ENCODE results near the gene SUCO. TPM values are rescaled to one million over a fixed set of nuclear protein-coding genes. Genes with fewer than 3 reads are reported as not detected.
"Not testable (repeated sequence)": the region's sequence is repeated elsewhere in the genome, so short reads cannot be mapped to it uniquely, and the experiment has no call there.

Gene SUCO
- total RNA-seq, 1 experiment from 2014 or later, result 50.3 TPM

- no peak for TF ChIP-seq CTCF (IDR thresholded peaks at IDR 0.05; ENCODE audit: insufficient read depth in 1 of 2, low read depth in 1 of 2, low read length in 1 of 2, severe bottlenecking in 1 of 2, unreplicated experiment in 1 of 2)
- POLR2A ChIA-PET, result no interaction called here
- DNase-seq, result no peak
- no TSS peak for BruUV-seq (replicated peaks)
- Mint-ChIP-seq H3K36me3 (ENCODE audit: insufficient read depth, unreplicated experiment) (peaks cover 7% of the 10 kb centered on the region), H3K9me3 (ENCODE audit: unreplicated experiment) (peaks cover 41% of the 10 kb centered on the region), H3K4me3 (ENCODE audit: unreplicated experiment) (no peak overlapping the region), H3K4me1 (ENCODE audit: low read depth, unreplicated experiment) (no peaks in the 10 kb centered on the region), H3K27me3 (ENCODE audit: insufficient read depth, unreplicated experiment) (no peaks in the 10 kb centered on the region), H3K27ac (ENCODE audit: unreplicated experiment) (no peak overlapping the region)
- Histone ChIP-seq H3K4me3 (ENCODE audit: low read depth, low read length) (no peak overlapping the region), H3K27me3 (replicated peaks; ENCODE audit: control insufficient read depth, insufficient read depth, low read length) (no peaks in the 10 kb centered on the region), H3K9me3 (peaks cover 10% of the 10 kb centered on the region), H3K36me3 (ENCODE audit: control insufficient read depth, insufficient read depth, low read length) (no peaks in the 10 kb centered on the region), H3K4me1 (no peaks in the 10 kb centered on the region)
- intact Hi-C loops (cut with micrococcal nuclease; ENCODE audit: unreplicated experiment), result no loop called here
- CTCF ChIA-PET, result no interaction called here
Measured at GRCh38 chr1:172616636-172617035, 83.7 kb downstream of the SUCO start.

GRCh38 chr1:172620603-172621002 is 87.7 kb downstream of the SUCO start:
- BruUV-seq (replicated peaks); H3K9me3 ChIP-seq; H3K4me3 ChIP-seq (ENCODE audit: low read depth, low read length); H3K4me3 Mint-ChIP-seq (ENCODE audit: unreplicated experiment); CTCF ChIA-PET; H3K27me3 Mint-ChIP-seq (ENCODE audit: insufficient read depth, unreplicated experiment); POLR2A ChIA-PET; intact Hi-C loops (cut with micrococcal nuclease; ENCODE audit: unreplicated experiment); H3K36me3 ChIP-seq (ENCODE audit: control insufficient read depth, insufficient read depth, low read length); H3K27me3 ChIP-seq (replicated peaks; ENCODE audit: control insufficient read depth, insufficient read depth, low read length); H3K27ac Mint-ChIP-seq (ENCODE audit: unreplicated experiment); H3K4me1 ChIP-seq: not testable (repeated sequence)
- peak in 1 of 2 experiments; percentile 27 for DNase-seq
- Mint-ChIP-seq H3K4me1 (ENCODE audit: low read depth, unreplicated experiment) (peaks cover 13% of the 10 kb centered on the region), H3K9me3 (ENCODE audit: unreplicated experiment) (peaks cover 61% of the 10 kb centered on the region), H3K36me3 (ENCODE audit: insufficient read depth, unreplicated experiment) (peaks cover 11% of the 10 kb centered on the region)

GRCh38 chr1:172622541-172622940 is 89.6 kb downstream of the SUCO start:
- no peak overlapping the region for H3K4me3 ChIP-seq (ENCODE audit: low read depth, low read length)
- POLR2A ChIA-PET, result no interaction called here
- peaks cover 14% of the 10 kb centered on the region for H3K4me1 ChIP-seq
- Mint-ChIP-seq H3K27ac (ENCODE audit: unreplicated experiment) (no peak overlapping the region), H3K4me1 (ENCODE audit: low read depth, unreplicated experiment) (peaks cover 13% of the 10 kb centered on the region), H3K4me3 (ENCODE audit: unreplicated experiment) (no peak overlapping the region), H3K9me3 (ENCODE audit: unreplicated experiment) (peaks cover 44% of the 10 kb centered on the region), H3K27me3 (ENCODE audit: insufficient read depth, unreplicated experiment) (no peaks in the 10 kb centered on the region), H3K36me3 (ENCODE audit: insufficient read depth, unreplicated experiment) (peaks cover 11% of the 10 kb centered on the region)
- no peaks in the 10 kb centered on the region for H3K27me3 ChIP-seq (replicated peaks; ENCODE audit: control insufficient read depth, insufficient read depth, low read length)
- CTCF ChIA-PET, result no interaction called here
- no peak for DNase-seq
- no peaks in the 10 kb centered on the region for H3K36me3 ChIP-seq (ENCODE audit: control insufficient read depth, insufficient read depth, low read length)
- H3K9me3 ChIP-seq, result peaks cover 10% of the 10 kb centered on the region
- intact Hi-C loops (cut with micrococcal nuclease; ENCODE audit: unreplicated experiment), result no loop called here
- no peak for TF ChIP-seq CTCF (IDR thresholded peaks at IDR 0.05; ENCODE audit: insufficient read depth in 1 of 2, low read depth in 1 of 2, low read length in 1 of 2, severe bottlenecking in 1 of 2, unreplicated experiment in 1 of 2)
- no TSS peak for BruUV-seq (replicated peaks)

GRCh38 chr1:172623748-172624147 is 90.8 kb downstream of the SUCO start:
- CTCF ChIA-PET, result no interaction called here

More at GRCh38 chr1:172623748-172624147, 90.8 kb downstream of the SUCO start:
- Mint-ChIP-seq H3K36me3 (ENCODE audit: insufficient read depth, unreplicated experiment) (peaks cover 11% of the 10 kb centered on the region), H3K4me1 (ENCODE audit: low read depth, unreplicated experiment) (peaks cover 13% of the 10 kb centered on the region), H3K27ac (ENCODE audit: unreplicated experiment) (no peak overlapping the region), H3K4me3 (ENCODE audit: unreplicated experiment) (no peak overlapping the region), H3K27me3 (ENCODE audit: insufficient read depth, unreplicated experiment) (no peaks in the 10 kb centered on the region), H3K9me3 (ENCODE audit: unreplicated experiment) (peaks cover 47% of the 10 kb centered on the region)
- POLR2A ChIA-PET, result no interaction called here
- H3K4me1 ChIP-seq, result peaks cover 24% of the 10 kb centered on the region
- intact Hi-C loops (cut with micrococcal nuclease; ENCODE audit: unreplicated experiment), result no loop called here
- TF ChIP-seq CTCF (IDR thresholded peaks at IDR 0.05; ENCODE audit: insufficient read depth in 1 of 2, low read depth in 1 of 2, low read length in 1 of 2, severe bottlenecking in 1 of 2, unreplicated experiment in 1 of 2), result no peak
- H3K27me3 ChIP-seq (replicated peaks; ENCODE audit: control insufficient read depth, insufficient read depth, low read length), result no peaks in the 10 kb centered on the region
- peaks cover 10% of the 10 kb centered on the region for H3K9me3 ChIP-seq
- no peaks in the 10 kb centered on the region for H3K36me3 ChIP-seq (ENCODE audit: control insufficient read depth, insufficient read depth, low read length)
- no peak for DNase-seq
- BruUV-seq (replicated peaks), result no TSS peak
- no peak overlapping the region for H3K4me3 ChIP-seq (ENCODE audit: low read depth, low read length)
